ENCODE data around the gene CDK5.

DNA sequence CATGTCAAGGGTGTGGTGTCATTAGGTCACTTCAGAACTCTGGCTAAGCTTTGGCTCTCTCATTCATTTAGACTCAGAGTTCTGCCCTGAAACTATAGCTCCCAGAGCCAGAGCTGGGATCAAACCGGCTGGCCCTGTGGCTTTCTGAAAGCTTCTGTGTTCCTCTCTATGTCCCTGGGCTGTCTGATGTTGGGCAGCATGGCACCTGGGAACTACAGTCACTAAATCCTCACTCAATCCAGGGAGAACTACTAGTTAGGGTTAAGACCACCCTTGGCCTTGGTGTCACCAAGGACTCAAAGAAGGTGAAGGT, 46.6 kb downstream of the CDK5 start:
- no peak for TF ChIP-seq EP300 (IDR thresholded peaks at IDR 0.05)
- TF ChIP-seq, protein P1, sequence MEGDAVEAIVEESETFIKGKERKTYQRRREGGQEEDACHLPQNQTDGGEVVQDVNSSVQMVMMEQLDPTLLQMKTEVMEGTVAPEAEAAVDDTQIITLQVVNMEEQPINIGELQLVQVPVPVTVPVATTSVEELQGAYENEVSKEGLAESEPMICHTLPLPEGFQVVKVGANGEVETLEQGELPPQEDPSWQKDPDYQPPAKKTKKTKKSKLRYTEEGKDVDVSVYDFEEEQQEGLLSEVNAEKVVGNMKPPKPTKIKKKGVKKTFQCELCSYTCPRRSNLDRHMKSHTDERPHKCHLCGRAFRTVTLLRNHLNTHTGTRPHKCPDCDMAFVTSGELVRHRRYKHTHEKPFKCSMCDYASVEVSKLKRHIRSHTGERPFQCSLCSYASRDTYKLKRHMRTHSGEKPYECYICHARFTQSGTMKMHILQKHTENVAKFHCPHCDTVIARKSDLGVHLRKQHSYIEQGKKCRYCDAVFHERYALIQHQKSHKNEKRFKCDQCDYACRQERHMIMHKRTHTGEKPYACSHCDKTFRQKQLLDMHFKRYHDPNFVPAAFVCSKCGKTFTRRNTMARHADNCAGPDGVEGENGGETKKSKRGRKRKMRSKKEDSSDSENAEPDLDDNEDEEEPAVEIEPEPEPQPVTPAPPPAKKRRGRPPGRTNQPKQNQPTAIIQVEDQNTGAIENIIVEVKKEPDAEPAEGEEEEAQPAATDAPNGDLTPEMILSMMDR (IDR thresholded peaks at IDR 0.05), result no peak

Data from A549 (cell line).